Uterus (tissue), 2 donors: ENCODE data around the gene CPNE4.

Experiments used
- POLR2A ChIP-seq, 2 donors: fragments of 450-650 bp; IDR thresholded peaks; one replicate each; pipeline ENCODE4 v1.6.1; 2016; ENCODE audit warnings: antibody characterized with exemption in 2 of 2, mild to moderate bottlenecking in 1 of 2, moderate library complexity in 1 of 2
- TF ChIP-seq, protein P1 (sequence below), 4 experiments: fragments of 200-600 bp in 2 of 4; fragments of 450-650 bp in 2 of 4; sonication (generic) in 2 of 4; IDR thresholded peaks; one replicate each; pipeline ENCODE4 v1.5.1; 2016 to 2019; ENCODE audit warnings: antibody characterized with exemption in 4 of 4, mild to moderate bottlenecking in 2 of 4, moderate library complexity in 1 of 4

DNA sequence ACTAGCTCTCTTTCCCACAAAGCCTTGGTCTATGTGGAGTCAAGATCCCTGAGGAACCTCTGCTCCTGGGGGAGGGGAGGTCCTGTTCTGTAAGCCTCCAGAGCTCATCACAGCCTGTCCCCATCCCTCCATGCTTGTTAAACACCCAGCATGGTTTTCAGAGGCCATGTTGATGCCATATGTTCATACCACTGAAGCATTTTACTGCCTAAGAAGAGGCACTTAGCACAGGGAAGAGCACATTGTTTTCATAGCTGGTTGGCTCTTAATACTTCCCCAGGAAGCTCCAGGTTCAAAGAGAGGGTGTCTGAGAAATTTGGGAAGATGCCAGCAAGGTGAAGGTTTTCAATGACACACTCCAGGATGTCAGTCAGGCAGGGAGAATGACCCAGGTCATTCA is 25.6 kb downstream of the CPNE4 start:
- TF ChIP-seq, protein P1, sequence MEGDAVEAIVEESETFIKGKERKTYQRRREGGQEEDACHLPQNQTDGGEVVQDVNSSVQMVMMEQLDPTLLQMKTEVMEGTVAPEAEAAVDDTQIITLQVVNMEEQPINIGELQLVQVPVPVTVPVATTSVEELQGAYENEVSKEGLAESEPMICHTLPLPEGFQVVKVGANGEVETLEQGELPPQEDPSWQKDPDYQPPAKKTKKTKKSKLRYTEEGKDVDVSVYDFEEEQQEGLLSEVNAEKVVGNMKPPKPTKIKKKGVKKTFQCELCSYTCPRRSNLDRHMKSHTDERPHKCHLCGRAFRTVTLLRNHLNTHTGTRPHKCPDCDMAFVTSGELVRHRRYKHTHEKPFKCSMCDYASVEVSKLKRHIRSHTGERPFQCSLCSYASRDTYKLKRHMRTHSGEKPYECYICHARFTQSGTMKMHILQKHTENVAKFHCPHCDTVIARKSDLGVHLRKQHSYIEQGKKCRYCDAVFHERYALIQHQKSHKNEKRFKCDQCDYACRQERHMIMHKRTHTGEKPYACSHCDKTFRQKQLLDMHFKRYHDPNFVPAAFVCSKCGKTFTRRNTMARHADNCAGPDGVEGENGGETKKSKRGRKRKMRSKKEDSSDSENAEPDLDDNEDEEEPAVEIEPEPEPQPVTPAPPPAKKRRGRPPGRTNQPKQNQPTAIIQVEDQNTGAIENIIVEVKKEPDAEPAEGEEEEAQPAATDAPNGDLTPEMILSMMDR (IDR thresholded peaks at IDR 0.05): no peak
- TF ChIP-seq POLR2A (IDR thresholded peaks at IDR 0.05): no peak
